ENCODE data around the gene LEKR1. TPM values are rescaled to one million over a fixed set of nuclear protein-coding genes. Genes with fewer than 3 reads are reported as not detected.

Gene LEKR1
- total and polyA plus RNA-seq, 2 of the 13 experiments (the other 11 are each of a cell fraction or from before 2014, with no cell fraction given), result 0.49 to 1.5 TPM

- H3K27ac ChIP-seq (ENCODE audit: extremely low read length, insufficient read depth, low read length), result no peak overlapping the region
- intact Hi-C loops (cut with micrococcal nuclease; ENCODE audit: unreplicated experiment), result no loop called here
- 0 out of 5 replicates have a peak, but pooled peaks cover 0 to 1% of the 10 kb centered on the region in 2 experiments for H3K27me3 ChIP-seq (ENCODE audit: control insufficient read depth in 1 of 2, insufficient read depth in 2 of 2, low read length in 2 of 2)
- ChIA-PET CTCF (ENCODE audit: low intra/inter-chr PET ratio, low total read pairs) (no interaction called here), POLR2A (no interaction called here)
- no peak overlapping the region for H3K4me2 ChIP-seq (ENCODE audit: low read depth, low read length)
- H3K79me2 ChIP-seq (ENCODE audit: insufficient read depth, low read length), result no peaks in the 10 kb centered on the region
- DNase-seq (ENCODE audit: low spot score), result no peak
- H3K4me3 ChIP-seq (replicated peaks in 1 of 3; ENCODE audit: insufficient read depth in 1 of 3, low read depth in 2 of 3, low read length in 3 of 3), result no peak overlapping the region
- FAIRE-seq, result no peak
- H2AFZ ChIP-seq (ENCODE audit: low read length), result no peak overlapping the region
- TF ChIP-seq EHMT2 (IDR thresholded peaks at IDR 0.05; ENCODE audit: borderline replicate concordance, low read depth, low read length), result no peak
- TF ChIP-seq CEBPB (IDR thresholded peaks at IDR 0.05; ENCODE audit: borderline replicate concordance, low read depth, low read length), result peak; percentile 59; the same call in 1 of the 2 replicates
- in situ Hi-C loops (cut with HindIII; ENCODE audit: extremely low pct_ligation_motif_present, low pct_unique_long_range_greater_than_20kb), result no loop called here
- H3K4me1 ChIP-seq (ENCODE audit: insufficient read depth, low read length), result no peaks in the 10 kb centered on the region
- H3K36me3 ChIP-seq (replicated peaks in 1 of 2; ENCODE audit: control insufficient read depth in 1 of 2, insufficient read depth in 2 of 2, low read length in 2 of 2), result no peaks in the 10 kb centered on the region
- no peaks in the 10 kb centered on the region for H3K9me3 ChIP-seq (ENCODE audit: low read length)
- H4K20me1 ChIP-seq (ENCODE audit: insufficient read depth, low read length), result no peaks in the 10 kb centered on the region
- 70% methylated on average over 2 of the region's 2 CpGs for WGBS (ENCODE audit: low lambda C conversion rate)
- no peak for ATAC-seq
- no TSS peak for BruUV-seq (replicated peaks)
- no peak overlapping the region for H3K9ac ChIP-seq (ENCODE audit: insufficient read depth, low read depth, low read length)
Observed at GRCh38 chr3:156938724-156939123, 112.6 kb downstream of the LEKR1 start.

DNA sequence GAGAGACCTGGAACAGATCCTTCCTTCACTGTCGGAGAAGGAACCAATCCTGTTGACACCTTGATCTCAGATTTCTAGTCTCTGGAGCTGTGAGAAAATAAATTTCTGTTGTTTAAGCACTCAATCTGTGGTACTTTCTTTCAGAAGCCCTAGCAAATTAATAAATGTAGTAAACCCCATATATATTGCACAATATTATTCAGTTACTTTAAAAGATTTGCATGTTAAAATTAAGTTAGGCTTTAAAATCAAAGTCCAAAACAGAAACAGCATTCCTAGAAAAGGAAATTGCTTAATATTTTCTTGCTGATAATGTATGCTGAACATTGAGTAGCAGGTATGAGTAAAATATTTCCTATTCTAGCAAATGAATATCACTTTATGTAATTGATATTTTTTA, 113.2 kb downstream of the LEKR1 start:
- 64% methylated on average over 1 of the region's 1 CpG for WGBS (ENCODE audit: low lambda C conversion rate)

More for the DNA sequence above, 113.2 kb downstream of the LEKR1 start:
- Histone ChIP-seq H3K9ac (ENCODE audit: insufficient read depth, low read depth, low read length) (no peak overlapping the region), H3K4me2 (ENCODE audit: low read depth, low read length) (no peak overlapping the region), H3K36me3 (replicated peaks in 1 of 2; ENCODE audit: control insufficient read depth in 1 of 2, insufficient read depth in 2 of 2, low read length in 2 of 2) (no peaks in the 10 kb centered on the region), H3K9me3 (ENCODE audit: low read length) (no peaks in the 10 kb centered on the region), H2AFZ (ENCODE audit: low read length) (no peak overlapping the region), H3K79me2 (ENCODE audit: insufficient read depth, low read length) (no peaks in the 10 kb centered on the region), H4K20me1 (ENCODE audit: insufficient read depth, low read length) (no peaks in the 10 kb centered on the region), H3K27ac (ENCODE audit: extremely low read length, insufficient read depth, low read length) (no peak overlapping the region), H3K27me3 (ENCODE audit: control insufficient read depth in 1 of 2, insufficient read depth in 2 of 2, low read length in 2 of 2) (0 out of 5 replicates have a peak, but pooled peaks cover 0 to 1% of the 10 kb centered on the region in 2 experiments), H3K4me1 (ENCODE audit: insufficient read depth, low read length) (no peaks in the 10 kb centered on the region), H3K4me3 (replicated peaks in 1 of 3; ENCODE audit: insufficient read depth in 1 of 3, low read depth in 2 of 3, low read length in 3 of 3) (no peak overlapping the region)
- ChIA-PET POLR2A (no interaction called here), CTCF (ENCODE audit: low intra/inter-chr PET ratio, low total read pairs) (no interaction called here)
- no TSS peak for BruUV-seq (replicated peaks)
- no peak for FAIRE-seq
- no peak for DNase-seq (ENCODE audit: low spot score)
- intact Hi-C loops (cut with micrococcal nuclease; ENCODE audit: unreplicated experiment), result no loop called here
- no peak for ATAC-seq
- in situ Hi-C loops (cut with HindIII; ENCODE audit: extremely low pct_ligation_motif_present, low pct_unique_long_range_greater_than_20kb), result no loop called here
- TF ChIP-seq CEBPB (IDR thresholded peaks at IDR 0.05; ENCODE audit: borderline replicate concordance, low read depth, low read length), result peak; percentile 39; the same call in 1 of the 2 replicates
- TF ChIP-seq ZNF556 (CRISPR knock-in tag; IDR thresholded peaks at IDR 0.05; ENCODE audit: borderline replicate concordance), result no peak
